GM21786 (cell line): ENCODE results near the gene SLC22A2.

ENCODE experiments used
- ATAC-seq: cut with Tn5 transposase; IDR thresholded peaks from one replicate; pipeline ENCODE4 v1.9.1; 2021; ENCODE audit not compliant: unreplicated experiment

The SLC22A2 gene

DNA sequence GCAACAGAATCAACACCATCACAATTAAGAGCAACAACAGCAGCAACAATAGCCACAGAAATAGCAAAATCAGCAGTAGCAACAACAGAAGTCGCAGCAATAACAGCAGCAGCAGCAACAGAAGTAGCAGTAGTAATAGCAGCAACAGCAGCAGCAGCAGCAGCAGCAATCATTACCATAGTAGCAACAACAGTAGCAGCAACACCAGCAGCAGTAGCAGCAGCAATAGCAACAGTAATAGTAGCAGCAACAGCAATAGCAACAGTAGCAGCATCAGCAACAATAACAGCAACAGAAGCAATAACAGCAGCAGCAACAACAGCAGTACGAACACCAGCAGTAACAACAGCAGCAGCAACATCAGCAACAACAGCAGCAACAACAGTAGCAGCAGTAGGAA lies 39.8 kb downstream of the SLC22A2 start:
- ATAC-seq = no peak

DNA sequence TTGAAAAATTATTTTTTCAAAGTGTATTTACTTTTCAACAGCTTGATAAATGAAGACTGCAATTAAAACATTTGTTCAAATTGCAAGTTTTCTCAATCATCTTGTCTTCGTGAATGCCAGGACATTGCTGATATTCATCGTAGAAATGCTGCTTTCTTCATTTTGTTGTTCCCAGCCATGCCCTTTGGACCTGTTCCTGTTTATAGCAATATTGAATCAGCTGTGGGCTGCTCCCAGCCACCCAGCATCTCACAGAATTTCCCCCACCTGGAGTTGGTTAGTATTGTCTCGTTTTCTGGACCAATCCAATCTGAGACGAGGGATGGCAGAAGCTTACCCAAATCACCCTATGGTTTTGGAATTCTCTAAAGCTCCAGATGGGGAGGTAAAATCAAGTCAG lies 40.8 kb downstream of the SLC22A2 start:
- no peak for ATAC-seq

DNA sequence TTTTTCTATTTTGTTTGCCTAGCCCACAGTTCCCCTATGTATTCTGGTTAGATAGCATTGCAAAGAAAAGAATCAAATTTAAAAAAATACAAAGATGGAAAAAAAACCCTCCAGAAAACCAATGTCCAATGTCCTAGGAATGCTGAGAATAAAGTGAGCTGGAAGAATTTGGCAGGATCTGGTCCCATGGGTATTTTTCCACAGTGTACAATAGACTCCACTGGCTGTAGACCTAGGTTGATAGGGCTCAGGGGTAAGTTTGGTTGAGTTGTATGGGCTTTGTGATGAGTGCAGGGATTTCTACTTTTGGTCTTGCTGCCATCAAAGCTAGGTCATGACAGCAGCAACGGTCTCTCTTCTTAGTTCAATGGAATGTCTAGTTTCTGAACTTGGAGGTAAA lies 41.5 kb downstream of the SLC22A2 start:
- ATAC-seq = no peak

DNA sequence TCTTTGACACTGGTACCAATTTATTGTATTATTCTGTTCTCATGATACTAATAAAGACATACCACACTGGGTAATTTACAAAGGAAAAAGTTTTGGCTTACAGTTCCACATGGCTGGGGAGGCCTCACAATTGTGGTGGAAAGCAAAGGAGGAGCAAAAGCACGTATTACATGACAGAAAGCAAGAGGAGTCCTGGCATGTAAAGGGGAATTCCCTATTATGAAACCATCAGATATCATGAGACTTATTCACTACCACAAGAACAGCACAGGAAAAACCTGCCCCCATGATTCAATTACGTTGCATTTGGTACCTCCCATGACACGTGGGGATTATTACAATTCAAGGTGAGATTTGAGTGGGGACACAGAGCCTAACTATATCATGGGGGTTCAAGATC lies 43.4 kb downstream of the SLC22A2 start:
- ATAC-seq = no peak

DNA sequence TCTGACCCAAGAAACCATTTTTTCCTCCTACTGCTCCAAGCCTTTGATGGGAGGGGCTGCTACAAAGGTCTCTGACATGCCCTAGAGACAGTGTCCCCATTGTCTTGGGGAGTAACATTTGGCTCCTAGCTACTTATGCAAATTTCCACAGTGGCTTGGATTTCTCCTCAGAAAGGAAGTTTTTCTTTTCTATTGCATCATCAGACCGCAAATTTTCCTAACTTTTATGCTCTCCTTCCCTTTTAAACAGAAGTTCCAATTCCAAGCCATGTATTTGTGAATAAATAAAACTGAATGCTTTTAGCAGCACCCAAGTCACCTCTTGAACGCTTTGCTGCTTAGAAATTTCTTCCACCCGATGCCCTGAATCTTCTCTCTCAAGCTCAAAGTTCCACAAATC lies 51.0 kb downstream of the SLC22A2 start:
- no peak for ATAC-seq

DNA sequence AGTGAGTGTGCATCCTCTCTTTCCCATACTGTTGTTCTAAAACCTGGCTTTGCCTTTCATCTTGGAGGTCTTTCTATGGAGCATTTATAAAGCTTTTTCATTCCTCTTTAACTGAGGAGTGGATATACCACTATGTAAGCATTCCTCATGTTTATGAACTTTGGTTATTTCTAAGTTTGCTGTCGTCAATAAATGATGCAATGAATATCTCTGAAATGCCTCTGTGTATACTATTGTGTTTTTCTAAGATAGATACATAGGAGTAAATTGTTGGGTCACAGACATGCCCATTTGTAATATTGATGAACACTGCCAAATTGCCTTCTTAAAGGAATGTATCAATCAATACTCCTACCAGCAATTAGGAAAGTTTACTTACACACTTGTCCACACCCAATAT lies 53.9 kb downstream of the SLC22A2 start:
- no peak for ATAC-seq

DNA sequence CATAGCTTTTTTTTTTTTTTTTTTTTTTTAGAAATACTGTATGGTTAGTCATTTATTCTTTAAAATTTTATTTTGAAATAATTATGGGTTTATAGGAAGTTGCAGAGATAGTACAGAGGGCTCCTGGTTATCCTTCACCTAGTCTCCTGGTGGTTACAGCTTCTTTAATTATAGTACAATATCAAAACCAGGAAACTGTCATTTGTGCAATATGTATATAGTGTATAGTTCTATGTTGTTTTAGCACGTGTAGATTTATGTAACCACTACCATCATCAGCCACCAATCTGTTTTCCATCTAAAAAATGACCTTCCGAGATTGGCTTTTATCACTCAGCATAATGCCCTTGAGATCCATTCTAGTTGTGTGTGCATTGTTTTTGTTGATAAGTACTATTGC lies 54.7 kb downstream of the SLC22A2 start:
- ATAC-seq = no peak

DNA sequence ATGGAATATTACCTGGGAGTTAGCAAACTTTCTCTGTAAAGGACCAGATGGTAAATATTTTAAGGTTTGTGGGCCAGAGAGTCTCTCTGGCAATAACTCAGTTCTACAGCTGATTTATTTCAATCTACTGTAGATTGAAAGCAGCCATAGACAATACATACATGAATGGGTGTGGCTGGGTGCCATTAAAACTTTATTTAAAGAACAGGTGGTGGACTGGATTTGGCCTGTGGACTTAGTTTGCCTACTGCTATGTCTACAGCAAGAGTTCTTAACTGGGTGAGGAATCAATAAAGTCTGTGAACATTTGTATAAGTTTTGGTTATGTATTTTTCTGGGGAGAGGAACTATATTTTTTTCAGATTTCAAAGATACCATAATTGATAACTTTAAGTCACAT lies 55.1 kb downstream of the SLC22A2 start:
- no peak for ATAC-seq

DNA sequence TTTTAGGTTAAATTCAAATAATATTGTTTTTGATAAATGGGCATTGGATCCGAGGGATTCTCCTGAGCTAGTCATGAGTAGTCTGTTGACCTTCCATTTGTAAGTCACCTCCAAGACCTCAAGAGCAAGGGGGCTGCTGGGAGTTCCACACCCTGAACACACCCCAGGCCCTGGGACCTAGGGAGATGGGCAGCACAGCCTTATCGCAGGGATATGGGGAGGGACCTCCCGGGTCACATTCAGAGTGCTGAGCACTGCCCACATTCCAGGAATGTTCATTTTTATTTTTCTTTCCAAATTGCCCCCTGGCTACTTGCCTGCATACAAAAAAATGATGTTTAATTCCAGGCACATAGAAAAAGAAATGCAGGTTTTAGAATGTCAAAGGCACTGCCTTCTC lies 55.5 kb downstream of the SLC22A2 start:
- no peak for ATAC-seq

DNA sequence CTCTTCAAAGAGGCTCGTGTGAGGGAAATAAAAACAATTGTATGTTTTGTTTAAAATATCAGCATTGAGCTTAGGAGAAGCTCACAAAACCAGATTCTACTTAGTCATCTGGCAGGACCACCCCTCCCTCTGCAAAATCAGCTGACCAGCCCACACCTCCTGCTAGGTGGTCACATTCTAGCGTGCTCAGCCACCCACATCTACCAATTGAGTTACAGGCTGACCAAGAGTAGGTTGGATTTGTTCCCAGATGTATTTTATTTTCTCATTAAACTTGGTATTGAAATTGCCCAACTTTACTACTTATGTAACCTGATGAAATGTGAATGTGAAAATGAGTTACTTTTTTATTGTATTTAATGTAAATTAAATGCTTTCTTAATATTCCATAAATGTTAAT lies 56.2 kb downstream of the SLC22A2 start:
- ATAC-seq = no peak

DNA sequence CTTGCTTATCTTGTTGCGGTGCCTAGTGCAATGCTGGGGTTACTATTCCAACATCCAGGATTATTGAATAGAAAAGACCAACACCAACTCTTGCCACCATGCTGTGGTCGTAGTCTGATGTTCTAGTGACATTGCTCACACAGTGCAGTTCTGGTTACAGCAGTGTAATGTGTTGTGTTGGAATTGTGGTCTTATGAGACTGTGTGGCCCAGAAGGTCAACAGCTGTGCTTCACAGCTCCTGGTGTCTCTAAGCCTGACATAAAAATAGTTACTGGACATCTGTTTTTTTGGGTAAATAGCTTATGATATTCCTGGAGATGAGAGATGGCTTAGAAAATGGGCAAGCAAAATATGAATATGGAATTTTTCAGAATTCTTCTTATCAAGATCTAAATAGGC lies 57.6 kb downstream of the SLC22A2 start:
- ATAC-seq = no peak

DNA sequence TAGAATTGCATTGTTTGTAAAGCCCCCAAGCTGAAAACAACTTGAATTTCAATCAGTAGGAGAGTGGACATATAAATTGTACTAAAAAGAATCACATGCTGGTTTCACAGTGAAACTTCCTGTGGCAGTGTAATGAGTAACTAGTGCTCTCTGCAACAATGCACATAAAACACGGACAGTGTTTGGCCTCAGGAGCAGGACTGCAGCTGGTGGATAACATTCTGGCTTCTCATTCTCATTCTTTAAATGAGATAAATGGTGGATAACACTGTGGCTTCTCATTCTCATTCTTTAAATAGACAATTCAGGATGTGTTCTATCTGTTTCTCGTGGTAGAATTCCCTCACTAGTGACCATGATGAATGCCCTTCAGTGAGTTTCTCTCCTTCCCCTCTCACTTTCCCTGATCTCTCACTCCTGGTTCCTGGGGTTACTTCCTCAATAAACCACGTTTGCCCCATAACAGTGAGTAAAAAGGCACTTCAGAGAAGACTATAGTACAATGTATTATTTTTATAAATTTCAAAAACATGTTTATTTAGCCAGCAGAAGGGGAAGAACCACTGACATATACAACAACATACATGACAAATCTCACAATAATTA lies 59.9 kb downstream of the SLC22A2 start:
- peak; percentile 93 for ATAC-seq

DNA sequence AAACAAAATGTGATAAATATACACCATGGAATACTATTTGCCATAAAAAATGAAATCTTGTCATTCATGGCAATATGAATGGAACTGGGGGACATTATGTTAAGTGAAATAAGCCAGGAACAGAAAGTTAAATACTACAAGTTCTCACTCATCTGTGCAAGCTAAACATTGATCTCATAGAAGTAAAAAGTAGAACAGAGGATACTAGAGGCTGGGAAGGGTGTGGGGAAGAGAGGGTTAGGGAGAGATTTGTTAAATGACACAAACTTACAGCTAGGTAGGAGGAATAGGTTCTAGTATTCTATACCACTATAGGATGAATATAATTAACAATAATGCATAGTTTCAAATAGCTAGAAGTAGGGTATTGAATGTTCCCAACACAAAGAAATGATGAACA lies 61.0 kb downstream of the SLC22A2 start:
- ATAC-seq = no peak

DNA sequence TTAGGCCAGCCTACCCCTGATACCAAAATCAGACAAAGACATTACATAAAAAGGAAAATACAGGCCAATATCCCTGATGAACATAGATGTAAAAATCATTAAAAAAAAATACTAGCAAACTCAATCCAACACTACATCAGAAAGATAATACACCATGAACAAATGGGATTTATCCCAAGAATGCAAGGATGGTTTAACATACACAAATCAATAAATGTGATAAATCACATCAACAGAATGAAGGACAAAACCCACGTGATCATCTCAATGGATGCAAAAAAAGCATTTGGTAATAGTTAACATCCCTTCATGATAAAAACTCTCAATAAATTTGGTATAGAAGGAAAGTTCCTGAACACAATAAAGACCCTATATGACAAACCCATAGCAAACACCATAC lies 63.8 kb downstream of the SLC22A2 start:
- no peak for ATAC-seq

DNA sequence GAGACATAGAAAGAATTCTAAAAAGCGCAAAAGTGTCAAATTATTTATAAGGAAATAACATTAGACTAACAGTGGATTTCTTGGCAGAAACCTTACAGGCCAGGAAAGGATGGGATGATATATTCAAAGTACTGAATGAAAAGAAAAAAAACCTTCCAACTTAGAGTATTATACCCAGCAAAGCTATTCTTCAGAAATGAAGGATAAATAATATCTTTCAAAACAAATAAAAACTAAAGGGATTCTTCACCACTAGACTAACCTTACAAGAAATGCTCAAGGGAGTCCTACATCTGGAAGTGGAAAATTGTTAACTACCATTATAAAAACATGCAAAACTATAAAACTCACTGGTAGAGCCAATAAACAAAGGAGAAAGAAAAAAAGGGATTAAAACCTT lies 65.8 kb downstream of the SLC22A2 start:
- ATAC-seq = no peak

DNA sequence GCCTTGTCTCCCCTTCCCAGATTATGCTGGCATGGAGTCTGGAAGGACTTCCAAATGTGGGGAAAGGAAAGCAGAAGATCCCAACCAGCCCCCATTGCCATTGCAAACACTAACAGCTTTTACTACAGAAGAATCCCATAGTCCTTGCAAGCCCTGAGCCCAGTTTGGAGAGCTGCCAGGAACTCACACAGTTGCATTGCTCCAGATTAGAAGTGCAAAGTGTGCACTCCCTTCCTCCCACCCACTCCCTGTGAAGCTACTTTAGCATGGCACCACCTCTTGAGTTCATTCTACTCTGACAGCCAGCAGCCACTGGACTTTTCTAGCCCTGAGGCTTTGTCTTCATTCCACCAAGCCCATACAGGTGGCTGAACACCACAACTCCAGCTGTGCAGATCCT lies 67.6 kb downstream of the SLC22A2 start:
- ATAC-seq = no peak

DNA sequence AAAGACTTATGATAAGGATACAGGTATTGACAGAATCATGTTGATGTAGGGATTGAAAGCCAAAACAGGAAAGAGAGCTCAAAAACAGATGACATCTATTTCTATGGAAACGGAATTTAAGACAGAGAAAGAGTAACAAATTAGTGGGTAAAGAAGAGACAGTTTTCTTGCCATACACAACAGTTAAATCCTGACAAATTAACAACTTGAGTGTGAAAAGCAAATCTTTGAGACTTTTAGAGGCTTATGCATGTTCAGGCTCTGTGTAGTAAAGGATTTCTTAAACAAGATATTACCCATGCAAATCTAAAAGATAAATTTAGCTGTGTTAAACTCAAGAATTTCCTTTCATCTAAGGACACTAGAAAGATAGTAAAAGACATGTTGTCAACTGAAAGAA lies 68.5 kb downstream of the SLC22A2 start:
- ATAC-seq = no peak

DNA sequence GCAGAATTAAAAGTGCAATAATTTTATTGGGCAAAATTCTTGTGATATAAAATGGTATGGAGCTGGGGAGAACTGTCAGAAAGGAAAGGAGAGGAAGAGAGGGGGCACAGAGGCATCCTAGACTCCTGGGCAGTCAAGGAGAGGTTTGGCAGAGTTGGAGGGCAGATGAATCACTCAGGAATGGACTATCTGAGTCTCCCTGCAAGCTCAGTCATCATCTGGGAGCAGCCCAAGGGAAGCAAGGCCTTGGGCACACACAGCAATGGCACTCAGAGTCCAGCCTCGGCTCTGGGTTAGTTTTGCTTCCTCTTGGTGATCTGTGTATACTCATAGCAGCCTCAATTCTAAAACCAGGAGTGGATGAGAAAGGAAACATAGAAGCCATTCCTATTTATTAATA lies 69.8 kb downstream of the SLC22A2 start:
- no peak for ATAC-seq

DNA sequence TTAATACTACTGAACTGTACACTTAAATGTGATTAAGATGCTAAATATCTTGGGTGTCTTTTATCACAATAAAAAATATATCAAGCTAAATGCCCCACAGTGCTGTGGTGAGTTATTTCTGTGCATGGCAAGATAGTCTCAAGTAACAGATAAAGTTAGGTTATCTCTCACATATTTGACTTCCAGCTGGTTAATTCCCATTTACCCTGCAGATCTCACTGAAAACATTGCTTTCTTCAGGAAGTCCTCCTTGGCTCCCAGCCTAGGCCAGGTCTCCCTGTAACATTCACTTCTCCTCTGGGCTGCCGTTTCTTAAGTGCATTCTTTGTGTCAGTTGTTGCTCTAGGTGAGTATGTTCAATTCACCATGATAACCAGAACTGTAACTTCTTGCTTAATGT lies 77.9 kb downstream of the SLC22A2 start:
- ATAC-seq = no peak

DNA sequence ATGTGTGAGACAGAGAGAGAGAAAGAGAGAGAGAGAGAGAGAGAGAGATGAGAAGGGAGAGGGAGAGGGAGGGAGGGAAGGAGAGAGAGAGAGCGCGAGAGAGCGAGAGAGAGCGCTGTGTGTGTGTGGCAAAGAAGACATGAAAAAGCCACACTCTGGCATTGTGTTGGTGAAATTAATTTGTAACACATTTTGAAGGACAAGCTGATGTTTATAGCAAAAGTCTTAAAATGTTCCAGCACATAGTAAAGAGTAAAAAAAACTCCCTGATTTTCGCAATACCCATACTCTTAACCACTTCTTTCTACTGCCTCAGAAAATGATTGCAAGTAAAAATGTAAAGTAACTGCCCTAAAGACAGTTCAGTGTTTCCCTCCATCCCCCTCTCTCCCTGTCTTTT lies 80.3 kb downstream of the SLC22A2 start:
- ATAC-seq = no peak

DNA sequence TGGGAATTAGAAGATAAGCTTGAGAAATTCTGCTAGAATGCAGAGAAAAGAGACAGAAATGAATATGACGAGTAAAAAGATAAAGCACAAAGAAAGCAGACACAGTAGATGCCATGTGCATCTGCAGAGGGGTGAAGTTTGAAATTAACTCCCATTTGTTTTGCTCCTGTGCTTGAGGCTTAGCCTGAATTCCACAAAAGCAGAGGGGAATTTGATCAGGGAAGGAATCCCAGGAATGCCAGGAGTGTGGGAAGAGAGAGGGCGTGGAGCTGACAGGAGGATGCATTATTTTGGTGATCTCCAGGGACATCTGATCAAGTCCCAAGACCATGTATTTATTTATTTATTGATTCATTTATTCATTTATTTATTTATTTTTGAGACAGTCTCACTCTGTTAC lies 81.4 kb downstream of the SLC22A2 start:
- no peak for ATAC-seq

DNA sequence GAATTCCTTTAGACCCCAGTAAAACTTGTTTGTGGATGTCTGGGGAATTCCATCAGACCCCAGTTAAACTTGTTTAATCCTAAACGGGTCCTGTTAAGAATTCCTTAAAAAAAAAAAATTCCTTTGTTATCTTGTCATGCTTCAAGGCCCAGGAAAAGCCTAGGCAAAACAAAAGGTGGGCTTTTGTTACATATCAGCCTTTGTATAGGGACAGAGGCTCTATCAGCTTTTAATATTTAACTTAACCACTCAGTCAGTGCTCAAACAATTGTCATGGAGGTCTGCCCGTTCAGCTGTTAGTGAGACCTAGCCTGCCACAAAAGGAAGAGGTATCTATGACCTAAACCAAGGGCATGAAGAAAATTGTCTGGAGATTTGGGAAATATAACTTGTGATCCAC lies 83.9 kb downstream of the SLC22A2 start:
- no peak for ATAC-seq

DNA sequence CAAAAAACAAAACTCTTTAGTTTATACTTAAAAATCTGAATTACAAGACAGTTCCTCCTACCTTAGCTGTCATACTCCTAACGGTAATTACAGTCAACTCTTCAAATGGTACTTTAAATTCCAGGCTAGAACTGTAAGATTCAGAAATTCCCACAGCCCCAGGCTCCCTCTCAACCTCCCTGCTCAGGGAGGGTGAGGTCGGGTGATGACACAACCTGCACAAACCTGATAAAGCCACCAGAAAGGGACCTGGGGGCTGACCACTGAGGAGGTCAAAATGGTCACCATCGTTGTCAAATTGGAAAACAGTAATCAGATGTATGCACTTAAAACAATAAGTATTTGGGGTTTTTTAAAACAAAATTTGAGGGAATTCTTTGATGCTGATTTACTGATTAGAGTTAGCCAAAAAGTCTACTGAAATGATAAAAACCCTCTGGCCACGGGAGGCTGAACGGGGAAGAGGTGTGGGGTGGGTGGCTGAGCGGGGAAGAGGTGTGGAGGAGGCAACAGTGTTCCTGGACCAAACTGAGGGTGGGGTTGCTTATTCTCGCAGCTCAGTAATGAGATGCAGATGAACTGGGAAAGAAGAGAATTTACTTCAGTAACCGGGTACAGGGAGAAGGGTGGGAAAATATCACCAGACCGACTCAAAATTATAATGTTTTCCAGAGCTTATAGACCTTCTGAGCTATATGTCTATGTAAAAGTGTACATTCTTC lies 84.7 kb downstream of the SLC22A2 start:
- ATAC-seq = no peak
